Skeletal muscle satellite cell (primary cell): Measurements from ENCODE around the gene MED27.
"Not testable (repeated sequence)": the region's sequence is repeated elsewhere in the genome, so short reads cannot be mapped to it uniquely, and the experiment has no call there.

Source experiments
- H3K27me3 ChIP-seq: 2 replicates; pipeline ENCODE4 v1.7.0; 2013; ENCODE audit warnings: low read length; ENCODE audit not compliant: control insufficient read depth, insufficient read depth
- H3K36me3 ChIP-seq: 2 replicates; pipeline ENCODE4 v1.7.0; 2013; ENCODE audit warnings: mild to moderate bottlenecking, control low read depth, low read length; ENCODE audit not compliant: insufficient read depth
- H3K4me1 ChIP-seq: 2 replicates; pipeline ENCODE4 v1.7.0; 2013; ENCODE audit warnings: low read length; ENCODE audit not compliant: control insufficient read depth, insufficient read depth
- H3K4me2 ChIP-seq: 2 replicates; pipeline ENCODE4 v1.7.0; 2013; ENCODE audit warnings: mild to moderate bottlenecking, low read length
- H3K4me3 ChIP-seq: 2 replicates; pipeline ENCODE4 v1.7.0; 2013; ENCODE audit warnings: low read length
- H3K9ac ChIP-seq: 2 replicates; pipeline ENCODE4 v1.7.0; 2013; ENCODE audit warnings: mild to moderate bottlenecking, low read depth, low read length, moderate library complexity
- H3K9me3 ChIP-seq: replicated peaks from 2 replicates; pipeline ENCODE4 v1.7.0; 2013; ENCODE audit warnings: mild to moderate bottlenecking, control low read depth, low read length

Gene MED27

DNA sequence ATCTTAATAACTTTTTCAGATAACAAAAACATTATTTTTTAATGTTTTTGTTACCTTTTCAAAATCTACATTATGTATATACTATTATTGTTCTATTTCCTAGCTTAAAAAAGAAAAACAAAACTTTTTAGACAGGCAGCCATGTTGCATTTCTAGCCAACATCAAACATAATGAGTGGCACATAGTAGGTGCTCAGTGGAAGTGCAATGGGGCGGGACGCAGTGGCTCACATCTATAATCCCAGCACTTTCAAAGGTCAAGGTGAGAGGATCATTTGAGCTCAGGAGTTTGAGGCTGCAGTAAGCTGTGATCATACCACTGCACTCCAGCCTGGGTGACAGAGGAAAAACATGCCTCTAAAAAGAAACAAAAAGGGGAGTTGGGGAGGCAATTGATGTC is 68.4 kb downstream of the MED27 start:
- Histone ChIP-seq H3K4me3 (no peak overlapping the region), H3K4me1 (peaks cover 45% of the 10 kb centered on the region), H3K27me3 (no peaks in the 10 kb centered on the region), H3K4me2 (no peak overlapping the region), H3K36me3 (peaks cover 10% of the 10 kb centered on the region), H3K9me3 (peaks cover 2% of the 10 kb centered on the region), H3K9ac (no peak overlapping the region)

DNA sequence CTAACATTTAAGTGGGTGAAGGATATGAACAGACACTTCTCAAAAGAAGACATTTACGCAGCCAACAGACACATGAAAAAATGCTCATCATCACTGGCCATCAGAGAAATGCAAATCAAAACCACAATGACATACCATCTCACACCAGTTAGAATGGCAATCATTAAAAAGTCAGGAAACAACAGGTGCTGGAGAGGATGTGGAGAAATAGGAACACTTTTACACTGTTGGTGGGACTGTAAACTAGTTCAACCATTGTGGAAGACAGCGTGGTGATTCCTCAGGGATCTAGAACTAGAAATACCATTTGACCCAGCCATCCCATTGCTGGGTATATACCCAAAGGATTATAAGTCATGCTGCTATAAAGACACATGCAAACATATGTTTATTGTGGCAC is 69.5 kb downstream of the MED27 start:
- not testable (repeated sequence) for H3K4me2 ChIP-seq, H3K9me3 ChIP-seq, H3K36me3 ChIP-seq, H3K27me3 ChIP-seq, H3K4me3 ChIP-seq, H3K9ac ChIP-seq
- H3K4me1 ChIP-seq: peaks cover 56% of the 10 kb centered on the region

DNA sequence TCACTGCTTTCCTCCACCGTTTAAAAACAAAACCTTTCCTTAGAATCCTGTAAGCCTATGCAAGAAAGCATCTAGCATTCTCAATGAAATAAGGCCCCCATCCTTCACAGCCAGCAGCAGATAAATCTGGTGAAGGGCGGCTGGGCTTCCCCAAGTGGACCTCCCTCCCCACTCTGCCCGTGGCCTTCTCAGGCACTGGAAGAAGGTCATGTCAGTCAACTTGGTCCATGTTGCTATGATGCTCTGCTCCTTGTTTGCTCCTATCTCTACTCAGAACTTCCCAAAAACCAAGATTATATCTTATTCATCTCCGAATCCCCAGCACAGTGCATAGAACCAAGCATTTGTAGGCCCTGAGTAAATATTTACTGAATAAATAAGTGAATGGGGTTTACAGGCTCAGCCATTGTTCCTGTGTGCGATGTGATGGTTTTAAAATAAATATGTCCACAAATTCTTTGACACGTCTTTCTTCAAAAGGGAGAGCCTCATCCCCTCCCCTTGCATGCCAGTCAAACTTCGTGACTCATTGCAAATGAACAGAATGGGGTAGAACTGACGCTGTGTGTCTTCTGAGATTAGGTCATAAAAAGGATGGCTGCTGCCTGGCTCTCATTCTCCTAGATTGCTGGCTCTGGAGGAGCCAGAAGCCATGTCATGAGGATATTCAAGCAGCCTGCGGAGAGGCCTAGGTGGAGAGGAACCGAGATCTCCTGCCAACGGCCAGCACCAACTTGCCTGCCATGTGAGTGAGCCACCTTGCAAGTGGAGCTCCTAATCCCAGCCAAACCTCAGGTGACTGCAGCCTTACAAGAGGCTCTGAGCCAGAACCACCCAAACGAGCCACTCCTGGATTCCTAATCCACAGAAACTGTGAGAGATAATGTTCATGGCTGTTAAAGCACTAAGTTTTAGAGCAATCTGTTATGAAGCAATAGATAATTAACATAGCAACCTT is 70.5 kb downstream of the MED27 start:
- Histone ChIP-seq H3K36me3 (peaks cover 10% of the 10 kb centered on the region), H3K27me3 (no peaks in the 10 kb centered on the region), H3K4me3 (peak overlapping the region; percentile 7), H3K4me1 (peaks cover 48% of the 10 kb centered on the region), H3K9me3 (peaks cover 2% of the 10 kb centered on the region), H3K4me2 (peak overlapping the region; percentile 69), H3K9ac (peak overlapping the region; percentile 16)

DNA sequence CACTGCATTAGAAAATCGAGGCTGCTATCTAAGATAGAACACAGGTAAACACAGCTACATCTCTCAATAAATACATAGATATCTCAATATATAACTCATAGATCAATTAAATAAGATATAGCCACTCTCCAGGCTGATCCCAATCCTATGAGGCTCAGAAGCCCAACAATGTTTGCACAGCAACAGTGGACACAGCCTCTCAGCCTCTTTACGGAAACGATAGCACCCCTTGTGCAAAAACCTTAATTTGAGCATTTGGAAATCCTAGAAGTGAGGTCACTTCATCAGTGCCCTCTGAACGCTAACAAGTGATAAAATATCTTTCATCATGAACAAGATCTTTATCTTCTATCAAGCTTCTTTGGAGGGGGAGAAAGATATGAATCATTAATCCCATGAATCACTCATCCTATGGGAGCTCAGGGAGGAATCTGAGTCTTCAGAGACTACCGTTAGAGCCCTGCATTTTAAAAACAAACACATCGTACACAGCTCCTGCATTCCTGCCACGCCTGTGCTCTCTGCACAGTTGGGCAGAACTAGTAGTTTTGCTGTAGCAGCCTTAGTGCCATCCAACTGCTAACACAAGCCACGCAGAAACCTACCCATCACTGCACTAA is 71.4 kb downstream of the MED27 start:
- H3K4me2 ChIP-seq: peak overlapping the region; percentile 69
- peaks cover 46% of the 10 kb centered on the region for H3K4me1 ChIP-seq
- H3K9ac ChIP-seq: peak overlapping the region; percentile 16
- peak overlapping the region; percentile 7 for H3K4me3 ChIP-seq
- H3K27me3 ChIP-seq: no peaks in the 10 kb centered on the region
- peaks cover 2% of the 10 kb centered on the region for H3K9me3 ChIP-seq
- H3K36me3 ChIP-seq: peaks cover 7% of the 10 kb centered on the region

DNA sequence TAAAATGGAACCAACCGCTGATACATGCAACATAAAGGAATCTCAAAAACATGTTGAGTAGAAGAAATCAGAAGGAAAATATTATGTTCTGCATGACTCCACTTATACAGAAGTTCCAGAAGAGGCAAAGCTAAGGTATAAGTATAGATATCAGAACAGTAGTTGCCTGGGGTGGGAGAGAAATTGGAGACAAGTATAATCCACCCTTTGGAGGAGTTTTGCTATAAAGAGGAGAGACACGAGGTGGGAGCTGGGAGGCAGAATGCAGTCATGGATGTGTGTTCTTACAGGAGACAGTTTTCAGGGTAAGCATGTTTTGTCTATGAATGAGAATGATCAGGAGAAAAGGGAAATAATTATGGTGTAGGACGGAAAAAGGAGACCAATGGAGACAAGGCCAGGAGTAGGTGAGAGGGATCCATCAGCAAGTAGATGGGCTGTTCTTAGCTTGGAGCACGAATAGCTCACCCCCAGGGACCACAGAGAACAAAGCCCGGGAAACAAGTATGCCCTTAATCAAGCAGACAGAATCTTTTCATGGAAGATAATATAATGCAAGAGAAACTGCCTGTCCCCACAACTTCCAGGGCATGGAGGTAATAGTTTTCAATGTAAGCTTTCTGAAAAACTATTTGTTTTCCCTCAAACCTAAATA is 72.2 kb downstream of the MED27 start:
- Histone ChIP-seq H3K9ac (no peak overlapping the region), H3K36me3 (peaks cover under 1% of the 10 kb centered on the region), H3K4me1 (peaks cover 54% of the 10 kb centered on the region), H3K4me3 (no peak overlapping the region), H3K4me2 (no peak overlapping the region), H3K27me3 (no peaks in the 10 kb centered on the region), H3K9me3 (peaks cover 2% of the 10 kb centered on the region)

DNA sequence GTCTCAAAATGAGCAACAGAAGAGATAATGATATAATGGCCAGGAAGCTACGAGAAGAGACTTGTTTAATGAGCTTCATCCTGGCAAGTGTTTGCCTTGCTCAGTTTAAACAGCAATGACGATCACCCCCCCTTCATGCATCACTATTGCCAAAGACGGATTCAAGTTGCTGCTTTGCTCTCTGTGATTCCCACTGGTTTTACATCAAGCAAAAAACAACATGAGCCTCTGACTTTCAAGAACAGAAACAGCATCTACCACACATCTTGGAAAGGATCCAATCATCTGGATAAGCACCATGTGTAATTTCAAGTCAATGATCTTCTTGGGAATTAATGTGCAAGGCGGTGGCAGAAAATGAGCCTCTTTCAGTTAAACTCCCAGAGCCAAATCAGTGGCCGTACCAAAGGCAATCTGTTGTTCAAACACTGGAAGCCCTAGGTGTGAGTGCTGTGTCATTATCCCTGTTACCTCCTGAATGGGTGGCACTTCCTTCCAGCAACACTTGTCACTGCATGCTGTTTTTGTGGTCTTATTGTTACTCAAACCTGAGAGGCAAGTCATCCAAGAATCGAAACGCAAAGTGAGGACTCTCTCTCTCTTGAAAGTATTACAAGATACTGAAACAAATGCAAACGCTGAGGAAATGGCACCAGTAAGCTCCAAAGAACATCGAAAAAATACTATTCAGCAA is 72.8 kb downstream of the MED27 start:
- Histone ChIP-seq H3K4me3 (no peak overlapping the region), H3K27me3 (no peaks in the 10 kb centered on the region), H3K4me2 (peak overlapping the region; percentile 2), H3K9ac (peak overlapping the region; percentile 55), H3K36me3 (no peaks in the 10 kb centered on the region), H3K4me1 (peaks cover 57% of the 10 kb centered on the region), H3K9me3 (peaks cover 2% of the 10 kb centered on the region)

DNA sequence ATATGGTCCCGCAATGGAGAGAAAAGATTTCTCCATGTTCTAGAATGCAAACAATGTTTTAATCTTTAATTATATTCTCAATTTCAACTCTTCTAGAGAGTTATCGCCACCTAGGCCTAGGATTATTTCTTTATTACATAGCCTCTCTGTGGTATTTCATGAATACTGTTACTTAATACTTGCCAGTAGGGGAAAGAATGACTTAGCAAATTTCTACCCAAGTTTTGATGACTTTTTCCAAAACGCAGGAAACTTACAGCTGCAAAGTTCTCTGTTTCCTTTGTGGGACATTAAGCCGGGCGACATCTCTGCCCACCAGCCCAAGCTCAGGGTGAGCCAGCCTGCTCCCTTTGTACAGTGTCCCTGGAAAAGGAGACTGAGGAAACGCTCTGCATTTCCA is 73.8 kb downstream of the MED27 start:
- Histone ChIP-seq H3K4me2 (no peak overlapping the region), H3K9me3 (peaks cover 2% of the 10 kb centered on the region), H3K4me1 (peaks cover 57% of the 10 kb centered on the region), H3K27me3 (no peaks in the 10 kb centered on the region), H3K36me3 (no peaks in the 10 kb centered on the region), H3K9ac (peak overlapping the region; percentile 55), H3K4me3 (no peak overlapping the region)

DNA sequence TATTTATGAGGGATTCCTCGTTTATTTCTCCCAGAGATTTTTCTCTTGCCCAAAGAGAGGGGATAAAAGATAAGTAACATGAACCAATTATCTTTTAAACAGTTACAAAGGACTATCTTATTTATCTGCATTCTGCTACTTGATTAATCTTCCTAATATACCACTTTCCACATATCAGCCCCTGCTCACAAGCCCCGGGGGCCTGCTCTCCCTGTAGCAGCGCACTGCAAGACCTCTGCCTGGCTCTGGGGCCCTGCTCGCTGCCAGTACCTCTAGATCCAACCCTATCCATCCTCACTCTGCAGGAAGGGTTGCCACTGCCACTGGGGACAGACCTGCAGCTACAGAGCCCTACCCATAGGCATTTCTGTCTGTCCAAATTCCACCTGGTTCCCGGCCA is 75.3 kb downstream of the MED27 start:
- H3K4me1 ChIP-seq: peaks cover 61% of the 10 kb centered on the region
- H3K9ac ChIP-seq: no peak overlapping the region
- H3K27me3 ChIP-seq: no peaks in the 10 kb centered on the region
- peaks cover under 1% of the 10 kb centered on the region for H3K9me3 ChIP-seq
- H3K4me3 ChIP-seq: no peak overlapping the region
- H3K36me3 ChIP-seq: no peaks in the 10 kb centered on the region
- no peak overlapping the region for H3K4me2 ChIP-seq

DNA sequence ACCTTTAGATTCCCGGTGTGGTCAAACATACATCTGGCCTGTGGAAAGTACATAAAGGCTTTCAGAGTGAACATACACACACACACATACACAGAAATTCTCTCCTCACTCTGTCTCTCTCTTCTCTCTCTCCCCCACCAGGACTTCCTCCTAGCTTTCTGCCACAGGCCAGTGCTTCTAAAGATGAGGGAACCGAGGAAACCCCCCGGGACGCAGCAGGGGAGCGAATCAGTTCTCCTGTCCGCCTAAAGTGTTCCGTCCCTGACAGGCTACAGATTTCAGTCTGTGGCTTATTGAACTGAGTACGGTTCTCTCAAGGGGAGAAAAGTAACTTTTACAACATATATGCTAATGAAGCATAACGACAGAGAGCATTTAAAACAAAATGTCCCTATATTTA is 75.8 kb downstream of the MED27 start:
- H3K4me2 ChIP-seq: no peak overlapping the region
- no peaks in the 10 kb centered on the region for H3K9me3 ChIP-seq
- no peaks in the 10 kb centered on the region for H3K27me3 ChIP-seq
- H3K4me3 ChIP-seq: no peak overlapping the region
- no peaks in the 10 kb centered on the region for H3K36me3 ChIP-seq
- no peak overlapping the region for H3K9ac ChIP-seq
- peaks cover 61% of the 10 kb centered on the region for H3K4me1 ChIP-seq

DNA sequence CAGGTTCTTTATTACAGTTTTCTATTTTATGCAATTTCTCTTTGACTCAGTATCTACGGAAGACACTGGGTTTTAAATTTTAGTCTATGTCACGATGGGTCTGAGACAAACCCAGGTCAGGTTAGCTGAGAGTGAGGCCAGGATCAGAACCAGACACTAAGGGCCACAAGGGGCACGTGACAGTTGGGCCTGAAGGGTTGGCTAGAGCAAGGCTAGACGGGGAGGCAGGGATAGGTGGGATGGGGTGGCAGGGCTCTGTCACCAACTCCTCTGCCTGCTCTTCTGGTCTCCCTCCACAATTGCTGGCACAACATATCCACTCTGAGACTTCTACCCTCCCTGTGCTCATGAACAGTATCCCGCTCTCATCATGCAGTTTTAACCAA is 76.4 kb downstream of the MED27 start:
- H3K4me2 ChIP-seq: no peak overlapping the region
- H3K9me3 ChIP-seq: no peaks in the 10 kb centered on the region
- H3K36me3 ChIP-seq: no peaks in the 10 kb centered on the region
- H3K4me1 ChIP-seq: peaks cover 60% of the 10 kb centered on the region
- no peak overlapping the region for H3K9ac ChIP-seq
- no peaks in the 10 kb centered on the region for H3K27me3 ChIP-seq
- no peak overlapping the region for H3K4me3 ChIP-seq

DNA sequence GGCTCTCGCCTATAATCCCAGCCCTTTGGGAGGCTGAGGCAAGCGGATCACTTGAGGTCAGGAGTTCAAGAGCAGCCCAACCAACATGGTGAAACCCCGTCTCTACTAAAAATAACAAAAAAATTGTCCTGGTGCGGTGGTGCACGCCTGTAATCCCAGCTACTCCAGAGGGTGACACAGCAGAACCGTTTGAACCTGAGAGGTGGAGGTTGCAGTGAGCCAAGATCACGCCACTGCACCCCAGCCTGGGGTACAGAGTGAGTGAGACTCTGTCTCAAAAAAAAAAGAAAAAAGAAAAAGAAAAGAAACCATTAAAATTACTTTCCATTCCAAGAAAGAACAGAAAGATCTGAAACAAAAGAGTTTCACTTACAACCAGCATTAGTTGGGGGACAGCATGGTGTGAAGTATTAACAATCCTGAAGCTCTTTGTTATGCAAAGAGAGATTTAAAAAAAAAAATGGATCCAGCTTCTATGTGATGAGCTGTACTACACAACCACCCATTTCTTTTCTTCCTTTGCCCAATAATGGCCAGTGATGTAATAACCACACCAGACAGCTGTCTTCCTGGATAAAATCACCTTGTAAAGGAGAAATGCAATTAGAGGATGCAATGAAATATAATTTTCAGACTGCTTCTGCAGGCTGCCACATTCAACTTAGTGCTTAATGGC is 76.9 kb downstream of the MED27 start:
- Histone ChIP-seq H3K9me3 (no peaks in the 10 kb centered on the region), H3K4me3 (no peak overlapping the region), H3K4me1 (peaks cover 60% of the 10 kb centered on the region), H3K9ac (no peak overlapping the region), H3K36me3 (no peaks in the 10 kb centered on the region), H3K27me3 (no peaks in the 10 kb centered on the region), H3K4me2 (no peak overlapping the region)
